Thoracic aorta (tissue), 2 donors: ENCODE results near the gene SCRT2. TPM values are rescaled to one million over a fixed set of nuclear protein-coding genes. Genes with fewer than 3 reads are reported as not detected.

Experiments
- ATAC-seq: fragments of 150-250 bp; one replicate; pipeline ENCODE4 v1.8.0; 2017; ENCODE audit warnings: low read depth; ENCODE audit not compliant: insufficient number of reproducible peaks, low FRiP score
- DNase-seq: peaks from one replicate; pipeline ENCODE4 v3.0.0-alpha.2; 2020; ENCODE audit warnings: low spot score
- H3K27ac ChIP-seq, 2 donors: fragments of 200-600 bp; sonication (generic); 1 replicate in 1 of 2; 2 replicates in 1 of 2; pipeline ENCODE4 v1.5.1; 2016; ENCODE audit warnings: mild to moderate bottlenecking in 2 of 2, moderate library complexity in 2 of 2
- H3K27me3 ChIP-seq: fragments of 200-600 bp; sonication (generic); replicated peaks from 2 replicates; pipeline ENCODE4 v1.6.0; 2016; ENCODE audit warnings: mild to moderate bottlenecking; ENCODE audit not compliant: insufficient read depth
- H3K36me3 ChIP-seq: fragments of 200-600 bp; sonication (generic); one replicate; pipeline ENCODE4 v1.5.1; 2016
- H3K4me1 ChIP-seq, 2 donors: fragments of 200-600 bp; sonication (generic); 1 replicate in 1 of 2; 2 replicates in 1 of 2; pipeline versions ENCODE4 v1.5.1 to v1.6.0; 2016; ENCODE audit warnings: low read depth in 2 of 2, mild to moderate bottlenecking in 1 of 2; ENCODE audit not compliant: control insufficient read depth in 1 of 2
- H3K4me3 ChIP-seq: fragments of 200-600 bp; sonication (generic); 2 replicates; pipeline ENCODE4 v1.5.1; 2016; ENCODE audit warnings: mild to moderate bottlenecking
- H3K9me3 ChIP-seq: fragments of 200-600 bp; sonication (generic); 2 replicates; pipeline ENCODE4 v1.5.1; 2016
- total RNA-seq, 2 donors: library from RNA; depleted of rRNA; stranded (reverse); fragments of >200 nt; gene quantifications; one replicate each; pipeline versions ENCODE4 v1.1.0 to v1.2.3, GENCODE V29; 2016
- TF ChIP-seq, protein P1 (sequence below): fragments of 200-600 bp; sonication (generic); IDR thresholded peaks from one replicate; pipeline ENCODE4 v1.5.1; 2019; ENCODE audit warnings: antibody characterized with exemption

Gene SCRT2
- total RNA-seq, 2 donors from 2014 or later: not detected

DNA sequence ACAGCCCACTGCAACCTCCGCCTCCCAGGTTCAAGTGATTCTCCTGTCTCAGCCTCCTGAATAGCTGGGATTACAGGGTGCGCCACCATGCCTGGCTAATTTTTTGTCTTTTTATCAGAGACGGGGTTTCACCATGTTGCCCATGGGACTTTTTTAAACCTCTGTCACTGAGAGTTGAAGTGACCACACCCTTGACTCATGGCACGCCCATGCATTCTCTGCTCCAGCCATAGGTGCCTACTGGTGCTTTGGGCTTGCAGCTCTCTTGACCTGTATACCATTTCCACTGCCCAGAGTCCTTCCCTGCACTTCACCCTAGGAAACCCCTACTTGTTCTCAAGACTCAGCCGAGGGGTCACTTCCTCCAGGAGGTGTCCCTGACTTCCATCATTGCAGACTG is 2.4 kb upstream of the SCRT2 start:
- Histone ChIP-seq H3K36me3 (no peaks in the 10 kb centered on the region), H3K4me3 (no peak overlapping the region), H3K4me1 (peaks cover 12 to 16% of the 10 kb centered on the region in 2 donors), H3K27me3 (peaks cover 7% of the 10 kb centered on the region), H3K27ac (no peak overlapping the region), H3K9me3 (no peaks in the 10 kb centered on the region)
- TF ChIP-seq, protein P1, sequence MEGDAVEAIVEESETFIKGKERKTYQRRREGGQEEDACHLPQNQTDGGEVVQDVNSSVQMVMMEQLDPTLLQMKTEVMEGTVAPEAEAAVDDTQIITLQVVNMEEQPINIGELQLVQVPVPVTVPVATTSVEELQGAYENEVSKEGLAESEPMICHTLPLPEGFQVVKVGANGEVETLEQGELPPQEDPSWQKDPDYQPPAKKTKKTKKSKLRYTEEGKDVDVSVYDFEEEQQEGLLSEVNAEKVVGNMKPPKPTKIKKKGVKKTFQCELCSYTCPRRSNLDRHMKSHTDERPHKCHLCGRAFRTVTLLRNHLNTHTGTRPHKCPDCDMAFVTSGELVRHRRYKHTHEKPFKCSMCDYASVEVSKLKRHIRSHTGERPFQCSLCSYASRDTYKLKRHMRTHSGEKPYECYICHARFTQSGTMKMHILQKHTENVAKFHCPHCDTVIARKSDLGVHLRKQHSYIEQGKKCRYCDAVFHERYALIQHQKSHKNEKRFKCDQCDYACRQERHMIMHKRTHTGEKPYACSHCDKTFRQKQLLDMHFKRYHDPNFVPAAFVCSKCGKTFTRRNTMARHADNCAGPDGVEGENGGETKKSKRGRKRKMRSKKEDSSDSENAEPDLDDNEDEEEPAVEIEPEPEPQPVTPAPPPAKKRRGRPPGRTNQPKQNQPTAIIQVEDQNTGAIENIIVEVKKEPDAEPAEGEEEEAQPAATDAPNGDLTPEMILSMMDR: no peak
- no peak for ATAC-seq
- DNase-seq: no peak

DNA sequence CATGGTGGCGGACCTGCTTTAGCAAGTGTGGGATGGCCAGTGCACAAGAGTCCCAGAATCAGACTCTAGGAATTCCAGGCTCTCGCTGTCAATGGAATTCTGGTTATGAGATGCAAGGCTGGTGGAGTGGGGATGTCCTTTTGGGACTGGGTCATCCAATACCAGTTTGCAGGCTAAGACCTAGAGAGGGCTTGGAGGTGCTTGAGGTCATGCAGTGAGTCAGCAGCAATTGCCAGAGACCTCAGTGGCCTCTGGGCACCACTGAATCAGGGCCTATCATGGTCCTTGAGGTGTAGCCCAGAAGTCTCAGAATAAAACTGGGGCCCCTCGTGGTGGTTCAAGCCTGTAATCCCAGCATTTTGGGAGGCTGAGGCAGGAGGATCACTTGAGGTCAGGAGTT is 1.4 kb upstream of the SCRT2 start:
- Histone ChIP-seq H3K27me3 (peaks cover 10% of the 10 kb centered on the region), H3K4me1 (peaks cover 12 to 16% of the 10 kb centered on the region in 2 donors)

GRCh38 chr20:676315-676937 is 824 bp upstream of the SCRT2 start:
- H3K27me3 ChIP-seq: peaks cover 10% of the 10 kb centered on the region
- peaks cover 12 to 16% of the 10 kb centered on the region in 2 donors for H3K4me1 ChIP-seq
- H3K27ac ChIP-seq: no peak overlapping the region
- TF ChIP-seq, protein P1: no peak
- H3K4me3 ChIP-seq: peak overlapping the region; percentile 45
- no peaks in the 10 kb centered on the region for H3K9me3 ChIP-seq
- ATAC-seq (no peak), DNase-seq (no peak)
- no peaks in the 10 kb centered on the region for H3K36me3 ChIP-seq

More for the DNA sequence above, 1.4 kb upstream of the SCRT2 start:
- no peak for ATAC-seq
- no peaks in the 10 kb centered on the region for H3K36me3 ChIP-seq
- H3K27ac ChIP-seq: no peak overlapping the region
- H3K9me3 ChIP-seq: no peaks in the 10 kb centered on the region
- TF ChIP-seq, protein P1: no peak
- H3K4me3 ChIP-seq: no peak overlapping the region
- no peak for DNase-seq

- no peak for DNase-seq
These were observed 559 bp downstream of the SCRT2 start for GRCh38 chr20:675033-675452.

DNA sequence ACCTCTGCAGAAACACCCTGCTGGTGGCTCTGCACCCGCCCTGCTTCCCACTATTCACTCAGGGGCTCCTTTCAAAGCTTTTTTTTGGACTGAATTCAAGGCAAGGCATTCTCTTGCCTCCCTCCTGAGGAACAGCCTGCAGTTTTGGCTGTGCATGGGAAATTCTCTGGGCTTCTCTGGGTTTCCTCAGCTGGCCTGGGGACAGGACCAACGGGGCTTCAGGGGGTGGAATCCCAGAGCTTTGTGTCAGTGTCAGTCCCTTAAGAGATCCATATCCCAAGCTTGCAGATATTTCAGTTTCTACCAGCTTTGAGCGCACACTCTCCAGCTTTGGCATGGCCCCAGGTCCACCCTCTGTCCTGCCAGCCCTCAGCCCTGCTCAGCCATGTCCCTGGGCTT is 2.0 kb downstream of the SCRT2 start:
- Histone ChIP-seq H3K36me3 (no peaks in the 10 kb centered on the region), H3K4me3 (no peak overlapping the region), H3K27me3 (peaks cover 10% of the 10 kb centered on the region)

More at GRCh38 chr20:675033-675452, 559 bp downstream of the SCRT2 start:
- peaks cover 12 to 16% of the 10 kb centered on the region in 2 donors for H3K4me1 ChIP-seq
- H3K36me3 ChIP-seq: no peaks in the 10 kb centered on the region
- TF ChIP-seq, protein P1: no peak
- no peaks in the 10 kb centered on the region for H3K9me3 ChIP-seq
- H3K27ac ChIP-seq: no peak overlapping the region
- H3K4me3 ChIP-seq: peak overlapping the region; percentile 43
- no peak for ATAC-seq
- peaks cover 10% of the 10 kb centered on the region for H3K27me3 ChIP-seq

More for the DNA sequence above, 2.0 kb downstream of the SCRT2 start:
- no peak overlapping the region for H3K27ac ChIP-seq
- peaks cover 12 to 16% of the 10 kb centered on the region in 2 donors for H3K4me1 ChIP-seq
- no peak for ATAC-seq
- TF ChIP-seq, protein P1: no peak
- H3K9me3 ChIP-seq: no peaks in the 10 kb centered on the region
- DNase-seq: no peak
